SU-DHL-6 (cell line): ENCODE data around the gene MCRIP2.

Source experiments
- CTCF ChIP-seq: fragments of 200-600 bp; sonication (generic); IDR thresholded peaks from one replicate; pipeline ENCODE4 v1.5.1; 2017; ENCODE audit warnings: antibody characterized with exemption, mild to moderate bottlenecking, low read length, moderate library complexity; ENCODE audit not compliant: insufficient read depth, poor library complexity, severe bottlenecking
- EZH2phosphoT487 ChIP-seq: fragments of 200-600 bp; sonication (generic), shearing (Covaris generic); conservative IDR thresholded peaks from 2 replicates; pipeline ENCODE4 v1.6.1; 2018; ENCODE audit warnings: mild to moderate bottlenecking, antibody characterized with exemption, low read length, moderate library complexity, mixed read lengths

GRCh38 chr16:627454-628239, 14.0 kb upstream of the MCRIP2 start:
- TF ChIP-seq EZH2phosphoT487 (no peak), CTCF (no peak)
